Ovary (tissue), 9 donors: ENCODE data around the gene CCDC60. TPM values are rescaled to one million over a fixed set of nuclear protein-coding genes. Genes with fewer than 3 reads are reported as not detected.

Source experiments
- DNase-seq, 5 donors: peaks; one replicate each; pipeline ENCODE4 v3.0.0-alpha.2; 2019 to 2020
- H3K27ac ChIP-seq, 2 donors: fragments of 200-600 bp; one replicate each; pipeline versions ENCODE4 v1.5.1 to v1.8.0; 2019 to 2022
- H3K27me3 ChIP-seq: fragments of 200-600 bp; one replicate; pipeline ENCODE4 v1.8.0; 2022
- H3K36me3 ChIP-seq: fragments of 200-600 bp; sonication (generic); one replicate; pipeline ENCODE4 v1.5.1; 2019
- H3K4me1 ChIP-seq: one replicate; pipeline ENCODE4 v1.8.1; 2013; ENCODE audit warnings: mild to moderate bottlenecking, moderate library complexity; ENCODE audit not compliant: insufficient read depth
- H3K4me3 ChIP-seq: fragments of 200-600 bp; sonication (generic); one replicate; pipeline ENCODE4 v1.5.1; 2017
- H3K9me3 ChIP-seq, 2 donors: fragments of 200-600 bp in 1 of 2; sonication (generic) in 1 of 2; one replicate each; pipeline versions ENCODE4 v1.5.1 to v1.8.1; 2013 to 2019; ENCODE audit warnings: mild to moderate bottlenecking in 1 of 2, moderate library complexity in 1 of 2
- EP300 ChIP-seq: sonication (generic); formaldehyde crosslinking; IDR thresholded peaks from one replicate; pipeline ENCODE4 v1.6.1; 2017; ENCODE audit warnings: antibody characterized with exemption
- POLR2A ChIP-seq: fragments of 450-650 bp; IDR thresholded peaks from one replicate; pipeline ENCODE4 v1.6.1; 2017; ENCODE audit warnings: antibody characterized with exemption, mild to moderate bottlenecking, moderate library complexity
- WGBS, 3 donors: extraction: QIAGEN DNeasy Blood & Tissue Kit in 1 of 3; methylation state at CpG; one replicate each; pipeline versions ENCODE4 v1.1.5 to v1.1.7; 2013 to 2017; 5-methylcytosine and 5-hydroxymethylcytosine counted together
- intact Hi-C, 4 donors: fragments of 100-400 bp; cut with DNase I; formaldehyde crosslinking; loops; one replicate each; pipeline versions ENCODE4 v1.11.0 to v1.15.1; 2022 to 2023
- polyA plus RNA-seq, 2 donors: library from polyadenylated mRNA; stranded (reverse); fragments of 200-250 nt in 1 of 2; fragments of 350-450 nt in 1 of 2; fragmentation: Illumina TruSeq in 1 of 2; extraction: RNeasy Lipid Tissue Mini Kit (QIAGEN cat#74804) in 1 of 2; gene quantifications; one replicate each; pipeline ENCODE4 v1.2.3, GENCODE V29; 2013 to 2014
- total RNA-seq, 7 donors: library from RNA; depleted of rRNA in 2 of 7; stranded (reverse); fragments of >200 nt in 2 of 7; fragmentation: NEBNext Ultra II Directional in 3 of 7; extraction: Animal tissue kit (Norgen Biotek cat#: 25700) in 3 of 7; gene quantifications; one replicate each; pipeline versions ENCODE4 v1.1.0 to v1.2.4, GENCODE V29; 2016 to 2023
- TF ChIP-seq, protein P1 (sequence below), 3 donors: fragments of 450-650 bp in 2 of 3; fragments of 200-600 bp in 1 of 3; IDR thresholded peaks; one replicate each; pipeline versions ENCODE4 v1.5.1 to v1.8.0; 2016 to 2022; ENCODE audit warnings: antibody characterized with exemption in 3 of 3, mild to moderate bottlenecking in 1 of 3
- donor health status: DM: no; HTN: no; CAD: no; lungs with moderate emphysema.
- donor health status: DM: no; HTN: no; CAD: no.
- donor health status: Bipolar disorder and iron deficiency.
- donor health status: DM: yes; HTN: yes; CAD: no.
- donor health status: DM: no; HTN: no; CAD: no.
- donor health status: DM: yes; HTN: yes; CAD: no.

The CCDC60 gene
- total and polyA plus RNA-seq, 9 donors, result 0.32 to 9.1 (median 0.59) TPM; not detected in 3

DNA sequence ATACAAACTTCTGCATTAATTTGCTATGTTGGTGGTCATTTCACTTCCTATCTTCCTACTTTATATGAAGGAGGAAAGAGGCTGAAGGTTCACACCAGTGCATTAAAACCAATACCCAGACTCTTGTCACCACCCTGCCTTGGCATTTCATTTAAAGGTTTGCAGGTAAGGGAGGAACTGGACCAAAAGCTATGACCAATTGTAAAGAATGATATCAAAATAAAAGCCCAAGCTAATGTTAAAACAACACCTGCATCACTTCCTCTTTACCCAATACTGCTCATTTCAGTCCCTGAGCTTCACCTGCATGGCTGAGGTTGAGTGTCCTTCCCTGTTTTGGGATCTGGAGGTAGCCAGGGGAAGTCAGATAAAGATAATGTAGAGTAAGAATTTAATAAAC is 211.8 kb downstream of the CCDC60 start:
- Histone ChIP-seq H3K4me3 (no peak overlapping the region), H3K36me3 (no peaks in the 10 kb centered on the region), H3K27ac (no peak overlapping the region), H3K4me1 (no peaks in the 10 kb centered on the region), H3K27me3 (no peaks in the 10 kb centered on the region), H3K9me3 (no peaks in the 10 kb centered on the region)
- DNase-seq, result no peak
- intact Hi-C loops, result no loop called here
- TF ChIP-seq EP300 (no peak), POLR2A (no peak)
- TF ChIP-seq, protein P1, sequence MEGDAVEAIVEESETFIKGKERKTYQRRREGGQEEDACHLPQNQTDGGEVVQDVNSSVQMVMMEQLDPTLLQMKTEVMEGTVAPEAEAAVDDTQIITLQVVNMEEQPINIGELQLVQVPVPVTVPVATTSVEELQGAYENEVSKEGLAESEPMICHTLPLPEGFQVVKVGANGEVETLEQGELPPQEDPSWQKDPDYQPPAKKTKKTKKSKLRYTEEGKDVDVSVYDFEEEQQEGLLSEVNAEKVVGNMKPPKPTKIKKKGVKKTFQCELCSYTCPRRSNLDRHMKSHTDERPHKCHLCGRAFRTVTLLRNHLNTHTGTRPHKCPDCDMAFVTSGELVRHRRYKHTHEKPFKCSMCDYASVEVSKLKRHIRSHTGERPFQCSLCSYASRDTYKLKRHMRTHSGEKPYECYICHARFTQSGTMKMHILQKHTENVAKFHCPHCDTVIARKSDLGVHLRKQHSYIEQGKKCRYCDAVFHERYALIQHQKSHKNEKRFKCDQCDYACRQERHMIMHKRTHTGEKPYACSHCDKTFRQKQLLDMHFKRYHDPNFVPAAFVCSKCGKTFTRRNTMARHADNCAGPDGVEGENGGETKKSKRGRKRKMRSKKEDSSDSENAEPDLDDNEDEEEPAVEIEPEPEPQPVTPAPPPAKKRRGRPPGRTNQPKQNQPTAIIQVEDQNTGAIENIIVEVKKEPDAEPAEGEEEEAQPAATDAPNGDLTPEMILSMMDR (IDR thresholded peaks at IDR 0.05), result no peak

DNA sequence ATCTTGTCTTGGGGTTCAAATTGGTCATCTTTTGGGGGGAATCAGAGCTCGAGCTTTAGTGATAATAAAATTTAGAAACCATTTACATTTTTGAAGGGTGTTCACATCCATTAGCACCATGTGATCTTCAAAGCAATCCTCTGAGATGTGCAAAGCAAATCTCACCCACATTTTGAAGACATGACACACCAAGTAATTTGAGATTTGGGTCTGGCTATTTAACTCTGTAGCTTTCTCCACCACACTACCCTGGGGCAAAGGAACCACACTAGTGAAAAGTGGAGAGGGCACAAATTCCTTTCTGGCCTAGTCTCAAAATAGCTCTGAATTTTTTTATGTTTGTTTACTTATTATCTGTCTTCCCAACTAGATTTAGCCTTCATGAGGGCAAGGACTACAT is 212.5 kb downstream of the CCDC60 start:
- TF ChIP-seq, protein P1 (IDR thresholded peaks at IDR 0.05), result no peak
- TF ChIP-seq POLR2A (no peak), EP300 (no peak)
- no peaks in the 10 kb centered on the region for H3K9me3 ChIP-seq
- intact Hi-C loops, result no loop called here
- DNase-seq, result no peak
- H3K4me3 ChIP-seq, result no peak overlapping the region
- no peaks in the 10 kb centered on the region for H3K4me1 ChIP-seq
- H3K27me3 ChIP-seq, result no peaks in the 10 kb centered on the region
- no peak overlapping the region for H3K27ac ChIP-seq
- no peaks in the 10 kb centered on the region for H3K36me3 ChIP-seq
- WGBS, 3 donors, result 29 to 38% (median 37%) methylated on average over 1 of the region's 1 CpG

DNA sequence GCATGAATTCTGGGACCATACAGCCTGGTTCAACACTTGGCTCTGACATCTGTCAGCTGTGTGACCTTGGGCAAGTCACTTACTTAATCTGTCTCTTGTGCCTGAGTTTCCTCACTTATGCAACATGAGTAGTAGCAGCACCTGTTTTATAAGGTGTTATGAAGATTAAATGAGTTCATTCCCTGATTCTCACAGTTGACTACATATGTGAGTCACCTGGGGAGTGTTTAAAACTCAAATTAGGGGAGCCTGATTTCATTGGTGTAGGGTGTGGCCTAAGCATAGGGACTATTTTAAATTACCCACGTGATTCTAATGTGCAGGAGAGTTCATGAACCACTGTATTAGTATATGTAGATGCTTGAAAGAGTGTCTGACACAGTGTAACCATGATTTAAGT is 222.3 kb downstream of the CCDC60 start:
- no peak for TF ChIP-seq POLR2A
- TF ChIP-seq, protein P1 (IDR thresholded peaks at IDR 0.05), result no peak
- TF ChIP-seq EP300, result no peak
- DNase-seq, result no peak
- Histone ChIP-seq H3K27ac (no peak overlapping the region), H3K4me3 (no peak overlapping the region), H3K9me3 (no peaks in the 10 kb centered on the region), H3K4me1 (peaks cover 6% of the 10 kb centered on the region), H3K36me3 (no peaks in the 10 kb centered on the region), H3K27me3 (no peaks in the 10 kb centered on the region)
- 39 to 46% (median 46%) methylated on average over 1 of the region's 1 CpG for WGBS, 3 donors
- intact Hi-C loops, result no loop called here

DNA sequence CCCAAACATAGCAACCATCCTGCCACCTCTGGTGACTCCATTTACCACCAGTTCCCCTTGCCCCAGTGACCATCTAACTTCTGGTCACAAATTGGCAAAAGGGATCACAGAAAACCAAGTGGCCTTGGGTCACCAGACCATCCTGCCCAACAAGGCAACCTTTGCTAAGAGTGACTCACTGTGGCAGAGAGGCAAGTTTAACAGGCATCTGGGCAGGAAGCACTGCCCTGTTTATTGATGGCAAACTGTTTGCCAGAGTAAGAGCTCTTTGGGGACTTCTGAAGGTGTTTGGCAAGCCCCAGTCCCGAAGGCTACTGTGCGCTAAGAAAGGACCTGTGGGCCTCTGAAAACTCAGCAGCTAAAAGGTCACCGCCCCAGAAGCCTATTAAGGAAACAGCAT is 230.9 kb downstream of the CCDC60 start:
- Histone ChIP-seq H3K27me3 (no peaks in the 10 kb centered on the region), H3K9me3 (no peaks in the 10 kb centered on the region), H3K36me3 (no peaks in the 10 kb centered on the region), H3K27ac (no peak overlapping the region), H3K4me3 (no peak overlapping the region), H3K4me1 (no peaks in the 10 kb centered on the region)
- 93 to 96% (median 94%) methylated on average over 3 of the region's 3 CpGs for WGBS, 3 donors
- intact Hi-C loops, result no loop called here
- TF ChIP-seq, protein P1 (IDR thresholded peaks at IDR 0.05), result no peak
- DNase-seq, result no peak

DNA sequence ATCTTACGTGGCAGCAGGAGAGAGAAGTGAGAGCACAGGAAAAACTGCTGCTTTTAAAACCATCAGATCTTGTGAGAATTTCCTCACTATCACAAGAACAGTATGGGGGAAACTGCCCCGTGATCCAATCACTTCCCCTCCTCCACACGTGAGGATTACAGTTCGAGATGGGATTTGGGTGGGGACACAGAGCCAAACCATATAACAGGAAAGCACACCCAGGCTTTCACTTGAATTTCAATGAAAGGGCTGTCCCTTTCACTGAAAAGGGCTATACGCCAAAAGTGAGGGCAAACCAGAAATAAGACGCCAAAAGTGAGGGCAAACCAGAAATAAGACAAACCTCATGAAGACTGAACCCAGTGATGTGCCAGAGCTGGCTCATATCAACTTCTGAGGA is 236.2 kb downstream of the CCDC60 start:
- no peak overlapping the region for H3K4me3 ChIP-seq
- H3K9me3 ChIP-seq, result no peaks in the 10 kb centered on the region
- DNase-seq, result no peak
- no peaks in the 10 kb centered on the region for H3K4me1 ChIP-seq
- intact Hi-C loops, result no loop called here
- TF ChIP-seq, protein P1 (IDR thresholded peaks at IDR 0.05), result no peak
- TF ChIP-seq POLR2A, result no peak
- TF ChIP-seq EP300, result no peak
- H3K27ac ChIP-seq, result no peak overlapping the region
- H3K36me3 ChIP-seq, result no peaks in the 10 kb centered on the region
- 77 to 81% (median 79%) methylated on average over 6 of the region's 6 CpGs for WGBS, 3 donors
- H3K27me3 ChIP-seq, result no peaks in the 10 kb centered on the region
